DND-41 (cell line): ENCODE results near the gene GALNT18.

Experiments used
- ATAC-seq: fragments of 200-7000 bp; cut with Tn5 transposase; 3 replicates; pipeline ENCODE4 v1.9.1; 2021; ENCODE audit warnings: low read depth; ENCODE audit not compliant: insufficient read depth
- DNase-seq: peaks from one replicate; pipeline ENCODE4 v3.0.0-alpha.2; 2020
- H2AFZ ChIP-seq: 2 replicates; pipeline ENCODE4 v1.6.0; 2012; ENCODE audit warnings: low read depth, low read length
- H3K27ac ChIP-seq: 2 replicates; pipeline ENCODE4 v1.5.1; 2012; ENCODE audit warnings: low read length, inconsistent platforms
- H3K27me3 ChIP-seq: fragments of 200-600 bp; sonication (generic); 2 replicates; pipeline ENCODE4 v1.6.0; 2012; ENCODE audit warnings: low read length, mild to moderate bottlenecking, inconsistent platforms; ENCODE audit not compliant: insufficient read depth, poor library complexity
- H3K36me3 ChIP-seq: 2 replicates; pipeline ENCODE4 v1.5.1; 2012; ENCODE audit warnings: low read length, inconsistent platforms; ENCODE audit not compliant: insufficient read depth
- H3K4me1 ChIP-seq: 2 replicates; pipeline ENCODE4 v1.5.1; 2012; ENCODE audit warnings: mild to moderate bottlenecking, low read length; ENCODE audit not compliant: insufficient read depth
- H3K4me2 ChIP-seq: 2 replicates; pipeline ENCODE4 v1.6.0; 2012; ENCODE audit warnings: mild to moderate bottlenecking, moderate library complexity, low read length, inconsistent platforms; ENCODE audit not compliant: insufficient read depth
- H3K4me3 ChIP-seq, 2 experiments: fragments of 200-600 bp in 1 of 2; shearing (Covaris generic) in 1 of 2; 2 replicates each; pipeline ENCODE4 v1.5.1; 2012 to 2016; ENCODE audit warnings: inconsistent platforms in 2 of 2, low read length in 2 of 2, mild to moderate bottlenecking in 2 of 2, low read depth in 1 of 2, moderate library complexity in 1 of 2
- H3K79me2 ChIP-seq: 2 replicates; pipeline ENCODE4 v1.6.0; 2012; ENCODE audit warnings: low read length, inconsistent platforms; ENCODE audit not compliant: insufficient read depth
- H3K9ac ChIP-seq: 2 replicates; pipeline ENCODE4 v1.6.0; 2012; ENCODE audit warnings: low read depth, mild to moderate bottlenecking, inconsistent platforms, low read length, moderate library complexity
- H3K9me3 ChIP-seq: 2 replicates; pipeline ENCODE4 v1.5.1; 2012; ENCODE audit warnings: low read length, moderate library complexity, mild to moderate bottlenecking, inconsistent platforms; ENCODE audit not compliant: insufficient read depth, severe bottlenecking
- H4K20me1 ChIP-seq: 2 replicates; pipeline ENCODE4 v1.6.0; 2012; ENCODE audit warnings: low read length; ENCODE audit not compliant: insufficient read depth
- CTCF ChIP-seq: IDR thresholded peaks from 2 replicates; pipeline ENCODE4 v1.5.1; 2012; ENCODE audit warnings: borderline replicate concordance, low read length, moderate library complexity, mild to moderate bottlenecking; ENCODE audit not compliant: poor library complexity, severe bottlenecking; ENCODE audit errors: extremely low read depth
- EZH2 ChIP-seq: IDR thresholded peaks from 3 replicates; pipeline ENCODE4 v1.6.1; 2012; ENCODE audit warnings: borderline replicate concordance, low read depth, mild to moderate bottlenecking, moderate library complexity, low read length, inconsistent platforms; ENCODE audit not compliant: severe bottlenecking

The GALNT18 gene

GRCh38 chr11:11493698-11494097 is 128.1 kb downstream of the GALNT18 start:
- Histone ChIP-seq H3K36me3 (no peaks in the 10 kb centered on the region), H3K9me3 (no peaks in the 10 kb centered on the region), H3K27me3 (no peaks in the 10 kb centered on the region), H3K4me2 (no peak overlapping the region), H3K4me1 (no peaks in the 10 kb centered on the region), H2AFZ (no peak overlapping the region), H3K9ac (no peak overlapping the region), H3K79me2 (no peaks in the 10 kb centered on the region), H3K27ac (no peak overlapping the region), H4K20me1 (no peaks in the 10 kb centered on the region), H3K4me3 (no peak overlapping the region)
- no peak for TF ChIP-seq EZH2
- TF ChIP-seq CTCF: no peak
- no peak for ATAC-seq
- no peak for DNase-seq

- DNase-seq: no peak
- H3K4me3 ChIP-seq: no peak overlapping the region
- no peak overlapping the region for H3K9ac ChIP-seq
- H3K36me3 ChIP-seq: no peaks in the 10 kb centered on the region
- H3K4me2 ChIP-seq: no peak overlapping the region
- TF ChIP-seq EZH2 (no peak), CTCF (no peak)
- no peaks in the 10 kb centered on the region for H3K9me3 ChIP-seq
- no peak overlapping the region for H3K27ac ChIP-seq
- H3K4me1 ChIP-seq: no peaks in the 10 kb centered on the region
- H3K79me2 ChIP-seq: no peaks in the 10 kb centered on the region
- ATAC-seq: no peak
- no peaks in the 10 kb centered on the region for H4K20me1 ChIP-seq
- no peak overlapping the region for H2AFZ ChIP-seq
- peaks cover 6% of the 10 kb centered on the region for H3K27me3 ChIP-seq
Measured at GRCh38 chr11:11491589-11491988, 130.2 kb downstream of the GALNT18 start.

GRCh38 chr11:11491014-11491413 is 130.8 kb downstream of the GALNT18 start:
- ATAC-seq (no peak), DNase-seq (no peak)
- no peak overlapping the region for H3K4me2 ChIP-seq
- no peaks in the 10 kb centered on the region for H3K9me3 ChIP-seq
- no peak overlapping the region for H2AFZ ChIP-seq
- no peaks in the 10 kb centered on the region for H4K20me1 ChIP-seq
- peaks cover 7% of the 10 kb centered on the region for H3K27me3 ChIP-seq
- TF ChIP-seq EZH2: no peak
- TF ChIP-seq CTCF: no peak
- no peak overlapping the region for H3K4me3 ChIP-seq
- no peaks in the 10 kb centered on the region for H3K4me1 ChIP-seq
- H3K27ac ChIP-seq: no peak overlapping the region
- no peaks in the 10 kb centered on the region for H3K36me3 ChIP-seq
- no peak overlapping the region for H3K9ac ChIP-seq
- H3K79me2 ChIP-seq: no peaks in the 10 kb centered on the region

GRCh38 chr11:11486423-11486822 is 135.4 kb downstream of the GALNT18 start:
- H3K27me3 ChIP-seq: peaks cover 7% of the 10 kb centered on the region
- H3K4me2 ChIP-seq: no peak overlapping the region
- no peaks in the 10 kb centered on the region for H4K20me1 ChIP-seq
- H3K4me1 ChIP-seq: no peaks in the 10 kb centered on the region
- no peak overlapping the region for H3K27ac ChIP-seq
- TF ChIP-seq EZH2 (no peak), CTCF (no peak)
- H3K79me2 ChIP-seq: no peaks in the 10 kb centered on the region
- ATAC-seq (no peak), DNase-seq (no peak)
- H3K9me3 ChIP-seq: no peaks in the 10 kb centered on the region
- no peak overlapping the region for H3K4me3 ChIP-seq
- H2AFZ ChIP-seq: no peak overlapping the region
- no peaks in the 10 kb centered on the region for H3K36me3 ChIP-seq
- H3K9ac ChIP-seq: no peak overlapping the region
